GM10248 (cell line): ENCODE results near the gene MT1F.
"Not testable (repeated sequence)": the region's sequence is repeated elsewhere in the genome, so short reads cannot be mapped to it uniquely, and the experiment has no call there.

ENCODE experiments used
- CTCF ChIA-PET: fragments of 300-600 bp; sonication (Branson Sonifier 250); formaldehyde crosslinking; extraction: SDS; loops from one replicate; lab custom pipeline; 2021; ENCODE audit warnings: antibody characterized with exemption; lab: Yijun Ruan, JAX
- POLR2A ChIA-PET: fragments of 350-650 bp; sonication (Branson Sonifier 250); formaldehyde crosslinking; extraction: SDS; loops from one replicate; lab custom pipeline; 2020; ENCODE audit warnings: antibody characterized with exemption; lab: Yijun Ruan, JAX
- DNase-seq: peaks from one replicate; pipeline ENCODE4 v3.0.0; 2012; ENCODE audit errors: extremely low spot score
- CTCF ChIP-seq: IDR thresholded peaks from 2 replicates; pipeline ENCODE4 v1.5.1; 2012; ENCODE audit warnings: mild to moderate bottlenecking, low read depth; ENCODE audit errors: extremely low read depth, missing control alignments, control extremely low read depth

The MT1F gene

DNA sequence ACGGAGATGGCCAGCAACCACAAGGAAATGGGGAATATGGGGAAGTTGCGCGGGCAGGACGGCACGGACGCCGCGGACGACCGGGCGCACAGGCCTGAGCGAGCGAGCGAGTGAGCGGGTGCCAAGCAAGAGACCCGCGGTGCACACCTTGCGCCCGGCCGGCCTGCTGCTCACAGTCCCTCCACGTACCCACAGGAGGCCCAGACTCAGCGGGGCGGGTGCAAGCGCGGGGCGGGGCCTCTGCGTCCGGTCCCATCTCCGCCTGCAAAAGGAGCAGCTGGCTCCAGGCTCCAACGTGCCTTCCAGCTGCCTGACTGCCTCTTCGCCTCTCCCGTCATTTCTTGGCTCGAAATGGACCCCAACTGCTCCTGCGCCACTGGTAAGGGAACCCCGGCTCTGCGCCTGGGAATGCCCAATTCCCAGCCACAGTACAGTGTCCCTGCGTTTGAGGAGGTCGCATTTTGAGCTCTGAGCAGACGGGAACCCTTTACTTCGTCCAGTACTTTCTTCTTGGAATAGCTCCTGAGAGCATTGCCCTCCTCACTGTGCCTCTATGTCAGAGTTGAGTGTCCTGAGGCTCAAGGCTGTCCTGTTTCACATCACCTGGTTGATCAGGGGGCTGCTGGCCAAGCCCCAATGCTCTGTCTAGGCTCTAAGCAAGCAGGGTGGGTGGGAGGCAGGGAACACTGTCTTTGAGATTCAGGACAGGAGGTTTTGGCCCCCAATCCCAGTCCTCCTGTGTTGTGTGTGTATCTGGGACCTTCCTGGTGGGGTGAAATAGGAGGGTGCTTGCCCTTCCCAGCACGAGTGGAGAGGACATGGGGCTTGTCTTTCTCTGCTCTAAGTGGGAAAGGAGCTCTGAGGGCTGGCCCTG lies 40.3 kb upstream of the MT1F start:
- DNase-seq: no peak
- POLR2A ChIA-PET: interaction anchor here (0.6 kb wide), 1 partner anchor 8 kb away, joined by 3 read pairs; the partner anchor contains the start of gene MT1E
- TF ChIP-seq CTCF: no peak
- CTCF ChIA-PET: interaction anchor here (0.8 to 1.4 kb wide), 3 partner anchors 9 to 85 kb away, joined by 3 to 4 read pairs (median 4); partner anchors contain the start of gene MT1E

DNA sequence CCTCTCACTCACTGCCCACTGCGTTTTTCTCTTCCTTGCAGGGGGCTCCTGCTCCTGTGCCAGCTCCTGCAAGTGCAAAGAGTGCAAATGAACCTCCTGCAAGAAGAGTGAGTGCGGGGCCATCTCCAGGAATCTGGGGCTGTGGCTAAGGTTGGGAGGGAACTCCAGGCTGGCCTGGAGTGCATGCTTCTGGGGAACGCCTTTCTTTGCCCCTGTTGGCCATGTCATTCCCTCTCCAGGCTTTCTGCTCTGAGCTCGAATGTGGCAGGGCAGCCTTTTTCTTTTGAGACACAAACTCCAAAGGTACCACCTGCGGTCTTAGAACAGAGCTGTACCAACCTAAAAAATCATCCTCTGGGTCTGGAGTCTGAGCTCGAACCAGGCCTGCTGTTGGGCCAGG lies 39.6 kb upstream of the MT1F start:
- ChIA-PET POLR2A (no interaction called here), CTCF (interaction anchor here (1.0 to 1.4 kb wide), 2 partner anchors 8 to 18 kb away, joined by 3 to 4 read pairs; partner anchors contain the start of gene MT1E)
- DNase-seq: no peak
- TF ChIP-seq CTCF: no peak

DNA sequence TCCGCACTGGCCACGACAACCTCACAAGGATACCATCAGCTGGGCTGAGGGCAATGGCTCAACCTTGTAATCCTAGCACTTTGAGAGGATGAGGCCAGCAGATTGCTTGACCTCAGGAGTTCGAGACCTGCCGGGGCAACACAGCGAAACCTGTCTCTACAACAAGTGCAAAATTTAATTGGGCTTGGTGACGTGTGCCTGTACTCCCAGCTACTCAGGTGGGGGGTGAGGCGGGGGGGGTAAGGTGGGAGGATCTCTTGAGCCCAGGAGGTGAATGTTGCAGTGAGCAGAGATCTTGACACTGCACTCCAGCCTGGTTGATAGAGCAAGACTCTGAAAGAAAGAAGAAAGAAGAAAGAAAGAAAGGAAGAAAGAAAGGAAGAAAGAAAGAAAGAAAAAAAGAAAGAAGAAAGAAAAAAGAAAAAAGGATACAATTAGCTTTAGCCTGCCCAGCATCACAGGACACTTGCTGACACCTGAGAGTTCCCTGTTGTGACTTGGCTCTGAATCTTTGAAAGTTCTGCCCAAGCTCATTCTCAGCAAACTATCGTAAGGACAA lies 37.3 kb upstream of the MT1F start:
- no peak for DNase-seq
- TF ChIP-seq CTCF: no peak
- POLR2A ChIA-PET: no interaction called here
- CTCF ChIA-PET: interaction anchor here (1.1 to 1.3 kb wide), 2 partner anchors 8 to 10 kb away, joined by 3 read pairs; no protein-coding TSS in a partner anchor

GRCh38 chr16:56621665-56622445 lies 35.9 kb upstream of the MT1F start:
- CTCF ChIA-PET: interaction anchor here (1.1 to 1.3 kb wide), 2 partner anchors 9 to 21 kb away, joined by 3 to 5 read pairs; no protein-coding TSS in a partner anchor
- DNase-seq, POLR2A ChIA-PET: not testable (repeated sequence)

GRCh38 chr16:56623184-56623583 lies 34.6 kb upstream of the MT1F start:
- ChIA-PET POLR2A (interaction anchor here (0.5 kb wide), 1 partner anchor 210 kb away, joined by 5 read pairs; no protein-coding TSS in a partner anchor), CTCF (interaction anchor here (0.8 to 1.9 kb wide), 8 partner anchors 8 to 79 kb away, joined by 3 to 5 read pairs (median 3); no protein-coding TSS in a partner anchor)
- not testable (repeated sequence) for DNase-seq

- CTCF ChIA-PET: interaction anchor here (0.8 to 1.9 kb wide), 7 partner anchors 9 to 79 kb away, joined by 3 to 4 read pairs (median 3); no protein-coding TSS in a partner anchor
Measured at GRCh38 chr16:56623637-56624036, 34.1 kb upstream of the MT1F start.

More at GRCh38 chr16:56623637-56624036, 34.1 kb upstream of the MT1F start:
- POLR2A ChIA-PET: interaction anchor here (0.5 kb wide), 1 partner anchor 210 kb away, joined by 5 read pairs; no protein-coding TSS in a partner anchor
- no peak for DNase-seq
- TF ChIP-seq CTCF: no peak
